Stimulated activated naive CD4-positive, alpha-beta T cell (primary cell): ENCODE data around the gene GP1BA.

Experiments used
- DNase-seq, 6 experiments: peaks; one replicate each; lab custom pipeline; 2025; lab: John Stamatoyannopoulos, UW

GP1BA gene

DNA sequence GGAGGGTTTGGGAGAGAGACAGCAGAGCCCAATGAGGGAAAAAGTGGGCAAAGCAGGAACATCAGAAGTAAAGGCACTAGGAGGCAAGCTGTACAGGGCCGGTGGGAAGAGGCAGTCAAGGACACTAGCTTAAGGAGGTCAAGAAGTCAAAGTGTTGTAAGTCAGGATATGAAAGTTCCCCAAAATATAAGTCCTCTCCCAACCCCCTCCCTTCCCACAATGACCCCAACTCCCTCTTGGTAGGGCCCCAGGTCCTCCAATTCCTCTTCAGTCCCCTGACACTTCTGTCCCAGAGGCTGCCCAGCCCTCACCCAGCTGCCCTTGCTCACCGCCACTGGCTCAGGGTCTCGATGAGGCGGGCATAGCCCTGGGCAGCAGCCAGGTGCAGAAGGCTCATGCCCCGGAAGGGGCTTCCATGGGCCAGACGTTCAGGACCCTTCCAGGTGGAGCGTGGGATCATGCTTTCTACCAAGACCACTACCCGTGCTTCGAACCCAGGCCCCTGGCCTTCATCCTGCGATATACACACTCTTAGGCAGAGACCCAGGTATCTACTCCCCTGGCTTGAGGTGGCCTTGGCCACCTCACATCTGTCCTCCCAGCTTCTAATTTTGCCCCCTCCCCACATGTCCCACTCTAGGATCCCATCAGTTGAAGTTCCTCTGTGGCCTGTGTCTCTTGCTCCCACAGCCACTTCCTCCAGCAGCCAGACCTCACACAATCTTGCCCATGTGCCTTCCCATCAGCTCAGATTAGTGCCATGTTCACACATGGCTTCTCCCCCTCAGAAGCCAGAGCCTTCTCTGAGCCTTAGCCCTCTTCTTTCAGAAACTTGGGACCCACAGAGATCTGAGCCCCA, 41.4 kb downstream of the GP1BA start:
- DNase-seq, result no peak

DNA sequence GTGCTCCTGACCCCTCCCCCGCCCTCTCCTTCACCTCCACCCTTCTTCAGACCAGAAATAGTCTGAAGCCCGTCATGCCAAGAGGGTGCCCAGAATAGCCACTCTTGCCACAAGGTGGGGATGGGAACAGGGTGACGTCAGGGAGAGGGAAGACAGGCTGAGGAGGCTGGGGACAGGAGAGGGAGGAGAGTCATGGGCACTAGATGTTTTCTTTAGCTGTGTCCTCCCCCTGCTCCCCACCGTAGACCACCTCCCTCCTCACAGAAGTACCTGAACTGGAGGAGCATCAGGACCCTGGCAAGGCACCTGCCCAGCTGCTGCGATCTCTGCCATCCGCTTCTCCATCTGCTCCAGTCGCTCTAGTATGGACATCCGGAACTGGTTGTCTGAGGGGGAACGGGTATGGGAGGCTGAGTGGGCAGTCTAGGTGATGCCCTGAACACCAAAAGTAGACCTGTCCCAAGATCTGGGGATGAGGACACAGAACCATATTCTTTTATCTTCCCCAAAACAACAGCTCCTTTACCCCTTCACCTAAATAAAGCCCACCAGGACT, 42.1 kb downstream of the GP1BA start:
- DNase-seq, result no peak

DNA sequence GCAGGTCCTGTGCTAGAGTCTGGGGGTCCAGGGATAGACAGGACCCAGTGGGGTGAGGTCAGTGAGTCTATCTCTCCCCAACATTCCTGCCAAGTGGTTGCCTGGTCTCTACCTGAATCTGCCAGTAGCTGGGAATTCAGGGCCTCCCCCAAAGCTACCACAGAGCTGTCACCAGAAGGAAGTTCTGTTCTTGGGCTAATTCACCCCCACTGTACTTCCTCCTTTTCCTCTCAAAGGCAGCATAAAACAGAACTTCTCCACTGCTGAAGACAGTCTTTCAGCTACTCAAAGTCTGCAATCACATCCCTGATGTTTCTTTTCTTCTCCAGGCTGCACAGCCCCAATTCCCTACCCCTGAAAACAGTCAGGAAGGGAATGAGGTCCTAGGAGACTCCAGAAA, 46.6 kb downstream of the GP1BA start:
- DNase-seq, result no peak

DNA sequence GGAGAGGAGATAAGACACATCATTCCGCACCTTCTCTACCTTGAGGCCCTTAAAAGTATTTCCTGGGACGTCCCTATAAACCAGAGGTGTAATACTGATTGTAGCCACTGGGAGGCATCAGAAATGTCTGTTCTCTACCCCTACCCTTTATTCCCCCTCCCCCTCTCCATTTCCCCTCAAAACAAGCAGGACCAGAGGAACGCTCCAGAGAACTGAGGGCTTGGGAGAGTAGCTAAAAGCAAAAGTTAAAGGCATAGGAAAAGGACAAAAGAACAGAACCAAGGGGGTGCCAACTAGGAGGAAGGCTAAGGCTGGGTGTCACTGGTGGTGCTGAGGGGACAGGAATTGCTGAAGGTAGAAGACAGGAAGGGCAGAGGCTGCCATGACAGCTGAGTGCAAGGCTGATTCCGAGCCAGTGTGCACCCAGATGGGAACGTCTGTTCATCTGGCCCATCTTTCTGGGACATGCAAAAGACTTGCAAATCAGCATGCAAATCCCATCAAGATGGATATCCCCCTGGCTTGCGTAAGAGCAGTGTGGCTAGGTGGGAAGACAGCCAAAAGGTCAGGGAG, 48.7 kb downstream of the GP1BA start:
- peak; percentile 8 to 81 (median 42) for DNase-seq

DNA sequence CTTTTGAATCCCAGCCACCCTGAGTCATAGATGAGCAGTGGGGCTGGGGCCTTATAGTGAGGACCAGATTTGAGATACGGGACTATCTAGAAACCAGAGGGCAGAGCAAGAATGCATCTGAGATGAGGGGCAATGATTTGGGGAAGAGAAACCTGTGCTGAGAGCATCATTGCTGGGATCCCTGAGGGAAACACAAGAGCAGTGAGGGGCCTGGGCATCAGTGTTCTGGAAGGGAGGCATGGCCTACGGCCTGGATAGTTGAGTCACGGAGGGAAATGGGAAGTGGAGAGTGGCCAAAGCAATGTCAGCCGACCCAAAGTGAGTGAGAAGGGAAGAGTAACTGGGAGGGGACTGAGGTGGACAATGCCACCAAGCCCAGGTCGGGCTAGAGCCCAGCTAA, 50.2 kb downstream of the GP1BA start:
- no peak for DNase-seq
